GM18867 (cell line): ENCODE measurements around the gene ST3GAL2.
"Not testable (repeated sequence)": the region's sequence is repeated elsewhere in the genome, so short reads cannot be mapped to it uniquely, and the experiment has no call there.

Source experiments
- ATAC-seq: cut with Tn5 transposase; IDR thresholded peaks from one replicate; pipeline ENCODE4 v1.9.1; 2021; ENCODE audit warnings: mild to moderate bottlenecking, moderate library complexity; ENCODE audit not compliant: unreplicated experiment

Gene ST3GAL2

GRCh38 chr16:70342016-70342415 is 96.9 kb downstream of the ST3GAL2 start:
- no peak for ATAC-seq

- ATAC-seq, result no peak
These were observed 97.3 kb downstream of the ST3GAL2 start for GRCh38 chr16:70341600-70341999.

GRCh38 chr16:70337814-70338213 is 101.1 kb downstream of the ST3GAL2 start:
- ATAC-seq, result no peak

DNA sequence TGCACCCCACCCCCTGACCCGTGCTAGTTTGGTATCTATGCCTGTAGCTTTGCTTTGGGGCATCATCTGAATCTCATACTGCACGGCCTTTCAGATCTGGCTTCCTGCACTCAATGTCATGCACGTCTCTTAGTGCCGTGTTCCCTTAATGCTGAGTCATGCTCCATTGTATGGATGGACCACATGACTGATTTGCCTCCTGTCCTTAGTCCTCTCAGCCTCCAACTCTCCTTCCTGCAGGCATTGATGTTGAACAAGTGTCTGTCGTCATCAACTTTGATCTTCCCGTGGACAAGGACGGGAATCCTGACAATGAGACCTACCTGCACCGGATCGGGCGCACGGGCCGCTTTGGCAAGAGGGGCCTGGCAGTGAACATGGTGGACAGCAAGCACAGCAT is 106.2 kb downstream of the ST3GAL2 start:
- not testable (repeated sequence) for ATAC-seq

- no peak for ATAC-seq
These were observed 107.1 kb downstream of the ST3GAL2 start for GRCh38 chr16:70331588-70332358.

- ATAC-seq, result no peak
These were observed 107.8 kb downstream of the ST3GAL2 start for GRCh38 chr16:70331091-70331490.
